PC-3 (cell line): ENCODE results near the gene RPP21. TPM values are rescaled to one million over a fixed set of nuclear protein-coding genes. Genes with fewer than 3 reads are reported as not detected.

Source experiments
- ATAC-seq: fragments of 200-7000 bp; cut with Tn5 transposase; 2 replicates; pipeline ENCODE4 v1.9.1; 2020; ENCODE audit warnings: mild to moderate bottlenecking, moderate library complexity
- BruUV-seq: library from RNA; stranded (reverse); fragments of 400-500 nt; replicated peaks from 2 replicates; lab custom pipeline; 2021; lab: Mats Ljungman, UMichigan
- CTCF ChIA-PET: fragments of 300-600 bp; sonication (Branson Sonifier 250); formaldehyde crosslinking; loops from one replicate; lab custom pipeline; 2022; ENCODE audit warnings: antibody characterized with exemption; lab: Charles Lee
- POLR2A ChIA-PET: fragments of 300-600 bp; sonication (Branson Sonifier 250); formaldehyde crosslinking; loops from one replicate; lab custom pipeline; 2022; ENCODE audit warnings: antibody characterized with exemption; ENCODE audit not compliant: unreplicated experiment; lab: Charles Lee
- DNase-seq: peaks from one replicate; pipeline ENCODE4 v3.0.0-alpha.2; 2015
- H2AFZ ChIP-seq: fragments of 300-600 bp; sonication (generic); 2 replicates; pipeline ENCODE4 v1.6.0; 2016; ENCODE audit warnings: antibody characterized with exemption, low read length
- H3F3A ChIP-seq: fragments of 300-600 bp; sonication (generic); one replicate; pipeline ENCODE4 v1.6.0; 2017; ENCODE audit warnings: antibody characterized with exemption, low read length, control low read depth, mild to moderate bottlenecking; ENCODE audit not compliant: unreplicated experiment
- H3K27ac ChIP-seq: fragments of 300-600 bp; sonication (generic); 2 replicates; pipeline ENCODE4 v1.5.1; 2016; ENCODE audit warnings: mild to moderate bottlenecking, low read length
- H3K27me3 ChIP-seq: fragments of 300-600 bp; sonication (generic); 2 replicates; pipeline ENCODE4 v1.6.1; 2016; ENCODE audit warnings: low read length, mixed read lengths
- H3K36me3 ChIP-seq: fragments of 300-600 bp; sonication (generic); 2 replicates; pipeline ENCODE4 v1.6.1; 2016; ENCODE audit warnings: low read depth, mixed run types, low read length, mixed read lengths
- H3K4me1 ChIP-seq: fragments of 300-600 bp; sonication (generic); 2 replicates; pipeline ENCODE4 v1.5.1; 2016; ENCODE audit warnings: low read length; ENCODE audit not compliant: insufficient read depth
- H3K4me2 ChIP-seq: fragments of 300-600 bp; sonication (generic); 2 replicates; pipeline ENCODE4 v1.6.0; 2016; ENCODE audit warnings: low read length
- H3K4me3 ChIP-seq: fragments of 300-600 bp; sonication (generic); 2 replicates; pipeline ENCODE4 v1.5.1; 2016; ENCODE audit warnings: mild to moderate bottlenecking, low read length, mixed read lengths
- H3K79me2 ChIP-seq: fragments of 300-600 bp; sonication (generic); 2 replicates; pipeline ENCODE4 v1.6.1; 2017; ENCODE audit warnings: low read length, mixed read lengths
- H3K9ac ChIP-seq: fragments of 300-600 bp; sonication (generic); 2 replicates; pipeline ENCODE4 v1.6.0; 2016; ENCODE audit warnings: mild to moderate bottlenecking, low read length
- H3K9me2 ChIP-seq: fragments of 300-600 bp; sonication (generic); replicated peaks from 2 replicates; pipeline ENCODE4 v1.6.1; 2016; ENCODE audit warnings: mixed run types, low read length, mixed read lengths
- H3K9me3 ChIP-seq: fragments of 300-600 bp; sonication (generic); 2 replicates; pipeline ENCODE4 v1.6.1; 2016; ENCODE audit warnings: low read length, mixed read lengths
- H4K20me1 ChIP-seq: fragments of 300-600 bp; sonication (generic); 2 replicates; pipeline ENCODE4 v1.6.1; 2016; ENCODE audit warnings: low read length, mixed read lengths
- EZH2 ChIP-seq: fragments of 300-600 bp; sonication (generic); IDR thresholded peaks from one replicate; pipeline ENCODE4 v1.6.1; 2017; ENCODE audit warnings: antibody characterized with exemption, mild to moderate bottlenecking, low read length; ENCODE audit not compliant: unreplicated experiment
- EZH2phosphoT487 ChIP-seq: fragments of 300-600 bp; sonication (generic); IDR thresholded peaks from 2 replicates; pipeline ENCODE4 v1.6.1; 2018; ENCODE audit warnings: mild to moderate bottlenecking, antibody characterized with exemption, low read length, borderline replicate concordance
- intact Hi-C: fragments of 100-400 bp; cut with micrococcal nuclease; formaldehyde crosslinking; loops from 2 replicates; pipeline ENCODE4 v1.9.0; 2023
- total RNA-seq: library from RNA; depleted of rRNA; stranded (reverse); fragments of >200 nt; gene quantifications from 2 replicates; pipeline ENCODE4 v1.2.3, GENCODE V29; 2014; rRNA removed
- TF ChIP-seq, protein P1 (sequence below): fragments of 300-600 bp; sonication (generic); conservative IDR thresholded peaks from 2 replicates; pipeline ENCODE4 v1.5.1; 2017; ENCODE audit warnings: antibody characterized with exemption, low read depth, mild to moderate bottlenecking, low read length

Gene RPP21
- total RNA-seq, 1 experiment from 2014 or later: 161 TPM

DNA sequence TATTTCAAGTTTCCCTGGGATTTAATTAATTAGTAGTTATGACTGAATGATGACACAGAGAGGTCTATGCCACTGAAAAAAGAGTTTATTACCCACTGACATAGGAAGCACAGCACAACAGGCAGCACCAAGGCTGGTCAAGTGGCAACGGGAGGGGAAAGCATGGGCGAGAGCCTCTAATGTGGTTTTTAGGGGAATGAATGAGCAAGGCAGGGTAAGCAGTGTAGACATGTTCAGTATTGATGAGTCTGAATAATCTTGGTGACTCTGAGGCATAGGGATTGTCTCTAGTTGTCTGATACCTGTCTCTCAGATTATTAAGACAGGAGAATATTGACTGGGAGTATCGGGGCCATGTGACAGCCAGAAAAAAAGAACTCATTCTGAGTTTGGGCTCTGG, 46.3 kb downstream of the RPP21 start:
- POLR2A ChIA-PET: no interaction called here
- H3F3A ChIP-seq: no peaks in the 10 kb centered on the region
- no peaks in the 10 kb centered on the region for H3K36me3 ChIP-seq
- CTCF ChIA-PET: no interaction called here
- no peaks in the 10 kb centered on the region for H3K4me1 ChIP-seq
- BruUV-seq: no TSS peak
- H3K9ac ChIP-seq: no peak overlapping the region
- no peak for ATAC-seq
- H3K9me2 ChIP-seq: no peaks in the 10 kb centered on the region
- TF ChIP-seq, protein P1, sequence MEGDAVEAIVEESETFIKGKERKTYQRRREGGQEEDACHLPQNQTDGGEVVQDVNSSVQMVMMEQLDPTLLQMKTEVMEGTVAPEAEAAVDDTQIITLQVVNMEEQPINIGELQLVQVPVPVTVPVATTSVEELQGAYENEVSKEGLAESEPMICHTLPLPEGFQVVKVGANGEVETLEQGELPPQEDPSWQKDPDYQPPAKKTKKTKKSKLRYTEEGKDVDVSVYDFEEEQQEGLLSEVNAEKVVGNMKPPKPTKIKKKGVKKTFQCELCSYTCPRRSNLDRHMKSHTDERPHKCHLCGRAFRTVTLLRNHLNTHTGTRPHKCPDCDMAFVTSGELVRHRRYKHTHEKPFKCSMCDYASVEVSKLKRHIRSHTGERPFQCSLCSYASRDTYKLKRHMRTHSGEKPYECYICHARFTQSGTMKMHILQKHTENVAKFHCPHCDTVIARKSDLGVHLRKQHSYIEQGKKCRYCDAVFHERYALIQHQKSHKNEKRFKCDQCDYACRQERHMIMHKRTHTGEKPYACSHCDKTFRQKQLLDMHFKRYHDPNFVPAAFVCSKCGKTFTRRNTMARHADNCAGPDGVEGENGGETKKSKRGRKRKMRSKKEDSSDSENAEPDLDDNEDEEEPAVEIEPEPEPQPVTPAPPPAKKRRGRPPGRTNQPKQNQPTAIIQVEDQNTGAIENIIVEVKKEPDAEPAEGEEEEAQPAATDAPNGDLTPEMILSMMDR: no peak
- TF ChIP-seq EZH2: no peak
- TF ChIP-seq EZH2phosphoT487: no peak
- no peak overlapping the region for H3K27ac ChIP-seq
- H3K4me3 ChIP-seq: no peak overlapping the region
- no peak for DNase-seq
- no peaks in the 10 kb centered on the region for H3K9me3 ChIP-seq
- intact Hi-C loops: no loop called here
- no peaks in the 10 kb centered on the region for H3K79me2 ChIP-seq
- H4K20me1 ChIP-seq: no peaks in the 10 kb centered on the region
- no peak overlapping the region for H2AFZ ChIP-seq
- H3K4me2 ChIP-seq: no peak overlapping the region
- peaks cover 66% of the 10 kb centered on the region for H3K27me3 ChIP-seq

- Histone ChIP-seq H3K4me3 (no peak overlapping the region), H3K27ac (no peak overlapping the region), H3K79me2 (no peaks in the 10 kb centered on the region), H3K27me3 (peaks cover 55% of the 10 kb centered on the region), H3K4me1 (0 out of 2 replicates have a peak, but pooled peaks cover under 1% of the 10 kb centered on the region), H3F3A (no peaks in the 10 kb centered on the region), H3K9ac (no peak overlapping the region), H3K4me2 (no peak overlapping the region), H3K9me3 (no peaks in the 10 kb centered on the region), H3K36me3 (no peaks in the 10 kb centered on the region), H2AFZ (no peak overlapping the region), H4K20me1 (no peaks in the 10 kb centered on the region), H3K9me2 (no peaks in the 10 kb centered on the region)
- ChIA-PET POLR2A (no interaction called here), CTCF (no interaction called here)
- ATAC-seq: no peak
- TF ChIP-seq EZH2phosphoT487: no peak
- TF ChIP-seq, protein P1: no peak
- no peak for TF ChIP-seq EZH2
- BruUV-seq: no TSS peak
- intact Hi-C loops: no loop called here
- peak; percentile 11 for DNase-seq
These were observed 49.2 kb downstream of the RPP21 start for GRCh38 chr6:30394139-30394538.

Other genes with a start within 250 kb of the RPP21 start
- 0.11 and 0.52 TPM in 2 replicates for gene TRIM31, start 232.1 kb upstream of the RPP21 start, total RNA-seq
- gene TRIM40, start 209.0 kb upstream of the RPP21 start, total RNA-seq: not detected in 2 replicates
- not detected in 2 replicates for gene TRIM10, start 183.9 kb upstream of the RPP21 start, total RNA-seq
- not detected in 2 replicates for gene TRIM15, start 181.6 kb upstream of the RPP21 start, total RNA-seq
- gene TRIM26, start 131.8 kb upstream of the RPP21 start, total RNA-seq: 48.1 and 56.0 TPM in 2 replicates
- gene TRIM39, start 18.2 kb upstream of the RPP21 start, total RNA-seq: 17.9 and 24.8 TPM in 2 replicates
- gene HLA-E, start 144.4 kb downstream of the RPP21 start, total RNA-seq: 131 and 161 TPM in 2 replicates
- gene GNL1, start 211.3 kb downstream of the RPP21 start, total RNA-seq: 34.7 and 46.7 TPM in 2 replicates
- gene PRR3, start 212.1 kb downstream of the RPP21 start, total RNA-seq: 4.8 and 6.1 TPM in 2 replicates
- gene ABCF1, start 226.3 kb downstream of the RPP21 start, total RNA-seq: 67.3 and 77.3 TPM in 2 replicates